H9 (cell line): ENCODE measurements around the gene CPT1A. TPM values are rescaled to one million over a fixed set of nuclear protein-coding genes. Genes with fewer than 3 reads are reported as not detected.

Source experiments
- DNase-seq: peaks from one replicate; pipeline ENCODE4 v3.0.0-alpha.2; 2017
- H2AFZ ChIP-seq: one replicate; pipeline ENCODE4 v1.6.1; 2013; ENCODE audit warnings: mild to moderate bottlenecking, low read length, control low read depth, moderate library complexity
- H2AK5ac ChIP-seq: 2 replicates; pipeline ENCODE4 v1.6.1; 2013; ENCODE audit warnings: low read length, control low read depth, mixed read lengths; ENCODE audit not compliant: insufficient read length
- H2BK120ac ChIP-seq: one replicate; pipeline ENCODE4 v1.6.1; 2013; ENCODE audit warnings: low read depth, mild to moderate bottlenecking, low read length, control low read depth, inconsistent platforms; ENCODE audit not compliant: poor library complexity, severe bottlenecking
- H2BK12ac ChIP-seq: 2 replicates; pipeline ENCODE4 v1.6.1; 2013; ENCODE audit warnings: low read length, control low read depth, mixed read lengths, low read depth; ENCODE audit not compliant: insufficient read length
- H2BK15ac ChIP-seq: 2 replicates; pipeline ENCODE4 v1.6.1; 2013; ENCODE audit warnings: low read depth, low read length, control low read depth
- H2BK20ac ChIP-seq: one replicate; pipeline ENCODE4 v1.6.1; 2013; ENCODE audit warnings: low read depth, mild to moderate bottlenecking, low read length, control low read depth, inconsistent platforms; ENCODE audit not compliant: poor library complexity, severe bottlenecking
- H2BK5ac ChIP-seq: 2 replicates; pipeline ENCODE4 v1.6.1; 2013; ENCODE audit warnings: low read length, control low read depth, mixed read lengths; ENCODE audit not compliant: insufficient read length
- H3K14ac ChIP-seq: 2 replicates; pipeline ENCODE4 v1.6.1; 2013; ENCODE audit warnings: low read length, control low read depth; ENCODE audit not compliant: insufficient read depth
- H3K18ac ChIP-seq: 2 replicates; pipeline ENCODE4 v1.6.1; 2013; ENCODE audit warnings: low read depth, mild to moderate bottlenecking, mixed read lengths, low read length, control low read depth; ENCODE audit not compliant: insufficient read length
- H3K23ac ChIP-seq: 2 replicates; pipeline ENCODE4 v1.6.1; 2013; ENCODE audit warnings: low read length, control low read depth, mixed read lengths, low read depth; ENCODE audit not compliant: insufficient read length
- H3K23me2 ChIP-seq: 2 replicates; pipeline ENCODE4 v1.6.1; 2013; ENCODE audit warnings: low read depth, mild to moderate bottlenecking, mixed read lengths, low read length, control low read depth; ENCODE audit not compliant: insufficient read length, poor library complexity, severe bottlenecking
- H3K27ac ChIP-seq: 2 replicates; pipeline ENCODE4 v1.5.1; 2013; ENCODE audit warnings: low read length, control low read depth, mixed read lengths, low read depth; ENCODE audit not compliant: insufficient read length
- H3K27me3 ChIP-seq: 2 replicates; pipeline ENCODE4 v1.6.1; 2013; ENCODE audit warnings: low read length, control low read depth, inconsistent platforms; ENCODE audit not compliant: insufficient read depth
- H3K4ac ChIP-seq: 2 replicates; pipeline ENCODE4 v1.6.1; 2013; ENCODE audit warnings: low read depth, mild to moderate bottlenecking, control low read depth, inconsistent platforms, low read length, moderate library complexity
- H3K4me1 ChIP-seq: 2 replicates; pipeline ENCODE4 v1.6.1; 2013; ENCODE audit warnings: low read length, control low read depth, inconsistent platforms; ENCODE audit not compliant: insufficient read depth
- H3K4me2 ChIP-seq: 2 replicates; pipeline ENCODE4 v1.6.1; 2013; ENCODE audit warnings: low read length, control low read depth, mixed read lengths; ENCODE audit not compliant: insufficient read length, insufficient read depth
- H3K56ac ChIP-seq: 2 replicates; pipeline ENCODE4 v1.6.1; 2013; ENCODE audit warnings: low read depth, mild to moderate bottlenecking, mixed read lengths, low read length, control low read depth; ENCODE audit not compliant: insufficient read length
- H3K79me1 ChIP-seq: 2 replicates; pipeline ENCODE4 v1.6.1; 2013; ENCODE audit warnings: low read depth, mild to moderate bottlenecking, moderate library complexity, low read length, control low read depth, inconsistent platforms; ENCODE audit not compliant: insufficient read depth, poor library complexity, severe bottlenecking
- H3K79me2 ChIP-seq: 2 replicates; pipeline ENCODE4 v1.6.1; 2013; ENCODE audit warnings: low read length, control low read depth, inconsistent platforms; ENCODE audit not compliant: insufficient read depth
- H3K9ac ChIP-seq: 2 replicates; pipeline ENCODE4 v1.6.1; 2013; ENCODE audit warnings: low read length, control low read depth, mixed read lengths; ENCODE audit not compliant: insufficient read length; ENCODE audit errors: extremely low read depth
- H3K9me3 ChIP-seq: one replicate; pipeline ENCODE4 v1.6.1; 2013; ENCODE audit warnings: low read depth, low read length, inconsistent platforms; ENCODE audit not compliant: control insufficient read depth
- H3T11ph ChIP-seq: one replicate; pipeline ENCODE4 v1.6.1; 2013; ENCODE audit warnings: mild to moderate bottlenecking, low read length, control low read depth, inconsistent platforms
- H4K20me1 ChIP-seq: one replicate; pipeline ENCODE4 v1.6.1; 2013; ENCODE audit not compliant: control insufficient read depth, insufficient read length, insufficient read depth
- H4K5ac ChIP-seq: 2 replicates; pipeline ENCODE4 v1.6.1; 2013; ENCODE audit warnings: low read depth, mild to moderate bottlenecking, mixed read lengths, low read length, control low read depth; ENCODE audit not compliant: insufficient read length
- H4K8ac ChIP-seq: replicated peaks from 2 replicates; pipeline ENCODE4 v1.6.1; 2013; ENCODE audit warnings: low read length, control low read depth, mixed read lengths, low read depth; ENCODE audit not compliant: insufficient read length
- H4K91ac ChIP-seq: 2 replicates; pipeline ENCODE4 v1.6.1; 2013; ENCODE audit warnings: low read depth, mild to moderate bottlenecking, moderate library complexity, mixed read lengths, low read length, control low read depth; ENCODE audit not compliant: insufficient read length
- H3K27ac Mint-ChIP-seq, 3 experiments: 2 replicates in 2 of 3; 3 replicates in 1 of 3; pipeline ENCODE4 v1.8.0; 2020 to 2021; ENCODE audit warnings: mixed read lengths in 3 of 3, mild to moderate bottlenecking in 1 of 3, moderate library complexity in 1 of 3
- H3K27me3 Mint-ChIP-seq: 2 replicates; pipeline ENCODE4 v1.8.0; 2021; ENCODE audit warnings: low read depth, mild to moderate bottlenecking, moderate library complexity, mixed read lengths
- H3K36me3 Mint-ChIP-seq, 3 experiments: 2 replicates in 2 of 3; 3 replicates in 1 of 3; pipeline ENCODE4 v1.8.0; 2020 to 2021; ENCODE audit warnings: low read depth in 3 of 3, mixed read lengths in 3 of 3; ENCODE audit not compliant: insufficient read depth in 1 of 3
- H3K4me1 Mint-ChIP-seq, 2 experiments: 2 replicates each; pipeline ENCODE4 v1.8.0; 2020; ENCODE audit warnings: mixed read lengths in 2 of 2
- H3K4me3 Mint-ChIP-seq, 2 experiments: 2 replicates in 1 of 2; 3 replicates in 1 of 2; pipeline ENCODE4 v1.8.0; 2020 to 2021; ENCODE audit warnings: mild to moderate bottlenecking in 2 of 2, mixed read lengths in 2 of 2, moderate library complexity in 1 of 2
- H3K9me3 Mint-ChIP-seq, 2 experiments: 2 replicates in 1 of 2; 3 replicates in 1 of 2; pipeline ENCODE4 v1.8.0; 2020; ENCODE audit warnings: mild to moderate bottlenecking in 2 of 2, mixed read lengths in 2 of 2, moderate library complexity in 1 of 2
- WGBS: extraction: QIAGEN DNeasy Blood & Tissue Kit; methylation state at CpG from one replicate; pipeline ENCODE4 v1.1.7; 2013; ENCODE audit warnings: missing lambda C conversion rate, low lambda C conversion rate, mixed read lengths; ENCODE audit not compliant: insufficient read length; ENCODE audit errors: extremely low coverage; 5-methylcytosine and 5-hydroxymethylcytosine counted together
- total RNA-seq: library from RNA; stranded (reverse); gene quantifications from 2 replicates; pipeline ENCODE4 v1.2.1, GENCODE V29; 2021
- TF ChIP-seq, protein P1 (sequence below): fragments of 200-600 bp; sonication (generic); conservative IDR thresholded peaks from 3 replicates; pipeline ENCODE4 v1.8.0; 2021; ENCODE audit warnings: antibody characterized with exemption, mild to moderate bottlenecking

The CPT1A gene
- total RNA-seq, 1 experiment from 2014 or later = 7.5 TPM

DNA sequence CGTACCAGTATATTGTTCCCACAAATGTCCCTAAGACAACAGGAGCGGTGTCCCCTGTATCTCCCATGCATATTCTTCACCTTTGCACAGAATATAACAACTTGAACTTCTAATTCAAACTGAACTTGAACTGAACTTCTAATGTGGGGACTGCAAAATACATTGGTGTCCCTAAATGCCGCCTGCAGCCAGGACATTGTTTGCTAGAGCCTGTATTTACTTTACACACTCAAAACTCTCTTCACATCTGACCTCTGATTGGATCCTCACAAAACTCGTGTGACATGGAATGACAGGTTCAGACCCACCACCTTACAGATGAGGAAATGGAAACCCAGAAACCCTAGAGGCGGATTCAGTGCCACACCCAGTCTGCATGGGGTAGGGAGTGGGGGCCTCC lies 6.4 kb downstream of the CPT1A start:
- Histone ChIP-seq H3T11ph (no peak overlapping the region), H3K4me1 (peaks cover 5% of the 10 kb centered on the region; the same call in 1 of the 2 replicates), H4K20me1 (no peaks in the 10 kb centered on the region), H3K23ac (no peak overlapping the region), H2BK15ac (no peak overlapping the region), H3K18ac (no peak overlapping the region), H4K5ac (no peak overlapping the region), H3K79me1 (no peaks in the 10 kb centered on the region), H3K27me3 (no peaks in the 10 kb centered on the region), H3K79me2 (no peaks in the 10 kb centered on the region), H2BK20ac (no peak overlapping the region), H3K4me2 (no peak overlapping the region), H2BK120ac (no peak overlapping the region), H3K4ac (no peak overlapping the region), H4K91ac (no peak overlapping the region), H3K9me3 (no peaks in the 10 kb centered on the region), H3K9ac (no peak overlapping the region), H3K23me2 (peaks cover 8% of the 10 kb centered on the region), H3K27ac (no peak overlapping the region), H2BK12ac (no peak overlapping the region), H3K56ac (no peak overlapping the region), H3K14ac (no peak overlapping the region), H2BK5ac (no peak overlapping the region), H4K8ac (no peak overlapping the region), H2AK5ac (no peak overlapping the region), H2AFZ (no peak overlapping the region)
- peaks cover 23 to 28% of the 10 kb centered on the region in 2 experiments for H3K4me1 Mint-ChIP-seq
- H3K27me3 Mint-ChIP-seq = peaks cover 41% of the 10 kb centered on the region
- TF ChIP-seq, protein P1, sequence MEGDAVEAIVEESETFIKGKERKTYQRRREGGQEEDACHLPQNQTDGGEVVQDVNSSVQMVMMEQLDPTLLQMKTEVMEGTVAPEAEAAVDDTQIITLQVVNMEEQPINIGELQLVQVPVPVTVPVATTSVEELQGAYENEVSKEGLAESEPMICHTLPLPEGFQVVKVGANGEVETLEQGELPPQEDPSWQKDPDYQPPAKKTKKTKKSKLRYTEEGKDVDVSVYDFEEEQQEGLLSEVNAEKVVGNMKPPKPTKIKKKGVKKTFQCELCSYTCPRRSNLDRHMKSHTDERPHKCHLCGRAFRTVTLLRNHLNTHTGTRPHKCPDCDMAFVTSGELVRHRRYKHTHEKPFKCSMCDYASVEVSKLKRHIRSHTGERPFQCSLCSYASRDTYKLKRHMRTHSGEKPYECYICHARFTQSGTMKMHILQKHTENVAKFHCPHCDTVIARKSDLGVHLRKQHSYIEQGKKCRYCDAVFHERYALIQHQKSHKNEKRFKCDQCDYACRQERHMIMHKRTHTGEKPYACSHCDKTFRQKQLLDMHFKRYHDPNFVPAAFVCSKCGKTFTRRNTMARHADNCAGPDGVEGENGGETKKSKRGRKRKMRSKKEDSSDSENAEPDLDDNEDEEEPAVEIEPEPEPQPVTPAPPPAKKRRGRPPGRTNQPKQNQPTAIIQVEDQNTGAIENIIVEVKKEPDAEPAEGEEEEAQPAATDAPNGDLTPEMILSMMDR = no peak
- no peak overlapping the region for H3K4me3 Mint-ChIP-seq
- no peaks in the 10 kb centered on the region for H3K9me3 Mint-ChIP-seq
- DNase-seq = no peak
- no peak overlapping the region for H3K27ac Mint-ChIP-seq
- H3K36me3 Mint-ChIP-seq = no peaks in the 10 kb centered on the region
- WGBS = no CpG with 5 or more reads among the region's 5 CpGs
